GM19099 (cell line): Measurements from ENCODE around the gene ALDH1A3.

Source experiments
- POLR2A ChIP-seq: IDR thresholded peaks from 3 replicates; pipeline ENCODE4 v1.6.1; 2011; ENCODE audit warnings: low read depth; ENCODE audit not compliant: insufficient read length; ENCODE audit errors: extremely low read depth

ALDH1A3 gene

DNA sequence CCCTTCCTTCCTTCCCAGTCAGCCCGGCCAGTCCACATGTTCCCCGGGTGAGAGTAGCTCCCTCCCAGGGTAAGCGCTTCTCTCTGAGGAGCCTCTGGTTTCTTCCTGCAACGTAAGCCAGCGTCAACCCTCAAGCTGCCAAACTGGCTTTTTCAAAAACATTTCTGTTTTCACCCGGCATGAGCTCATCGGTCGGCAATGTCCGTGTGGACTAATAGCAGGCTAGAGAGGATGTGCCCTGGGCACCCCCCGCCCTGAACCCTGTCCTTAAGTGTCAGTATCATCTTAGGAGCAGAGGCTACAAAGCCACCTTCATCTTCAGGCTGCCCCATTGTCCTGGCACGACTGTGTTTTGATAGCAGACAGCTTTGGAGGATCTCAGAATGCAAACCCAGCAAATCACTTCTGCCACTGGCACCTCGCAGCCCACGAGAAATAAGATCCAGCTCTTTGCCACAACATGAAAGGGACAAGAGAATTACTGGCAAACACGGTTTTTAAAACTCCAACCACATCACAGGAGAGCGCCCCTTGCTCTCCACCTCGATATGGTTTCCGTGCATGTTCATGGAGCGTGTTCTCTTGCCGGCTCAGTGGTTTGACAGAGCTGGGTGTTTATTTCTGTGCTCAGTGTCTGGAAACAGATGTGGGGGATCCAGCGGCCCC, 9.9 kb downstream of the ALDH1A3 start:
- TF ChIP-seq POLR2A: no peak

DNA sequence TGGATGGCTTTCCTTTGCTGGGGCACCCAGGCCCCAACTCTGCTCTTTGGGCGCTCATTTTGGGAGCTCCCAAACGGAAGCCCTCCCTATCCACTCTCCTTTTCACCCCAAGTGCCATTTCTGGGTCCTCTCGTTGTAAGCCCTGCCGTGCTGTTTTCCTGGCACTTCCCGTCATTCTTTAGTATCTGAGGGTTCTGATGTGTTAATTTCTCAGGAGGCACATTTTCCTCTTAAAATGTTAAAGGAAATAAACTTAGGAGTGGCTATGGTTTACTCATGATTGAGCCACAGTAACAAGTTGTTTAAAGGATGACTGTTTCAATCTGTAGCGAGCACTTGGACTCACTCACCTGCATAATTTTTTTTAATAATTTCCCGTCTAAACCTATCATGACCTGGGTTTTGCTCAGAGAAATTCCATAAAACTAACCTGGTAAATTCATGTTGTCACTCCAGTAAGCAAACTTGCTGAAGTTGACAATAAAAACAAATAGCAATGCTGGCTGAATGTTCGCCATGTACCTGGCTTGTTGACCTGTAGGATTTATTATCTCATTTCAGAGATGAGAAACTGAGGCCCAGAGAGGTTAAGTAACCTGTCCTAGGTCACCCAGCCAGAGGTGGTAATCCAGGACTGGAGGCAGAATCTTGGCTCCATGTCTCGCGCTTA, 10.6 kb downstream of the ALDH1A3 start:
- no peak for TF ChIP-seq POLR2A

DNA sequence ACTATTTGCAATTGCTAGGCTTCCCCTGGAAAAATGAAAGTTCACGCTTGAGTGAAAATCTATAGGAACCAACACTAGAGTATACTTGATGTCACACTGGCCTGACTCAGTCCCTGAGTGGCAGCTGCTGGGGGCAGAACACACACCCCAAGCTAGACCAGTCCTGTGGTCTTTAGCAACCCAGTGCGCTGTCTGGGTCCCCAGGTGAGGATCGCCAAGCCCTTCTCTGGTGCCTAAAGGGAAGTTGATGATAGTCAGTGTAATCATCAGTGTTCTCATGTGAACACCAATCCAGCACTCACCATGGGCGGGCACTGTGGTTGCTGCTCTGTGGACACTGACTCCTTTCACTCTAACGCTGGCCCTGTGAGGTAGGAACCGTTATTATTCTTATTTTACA, 11.2 kb downstream of the ALDH1A3 start:
- TF ChIP-seq POLR2A: no peak

DNA sequence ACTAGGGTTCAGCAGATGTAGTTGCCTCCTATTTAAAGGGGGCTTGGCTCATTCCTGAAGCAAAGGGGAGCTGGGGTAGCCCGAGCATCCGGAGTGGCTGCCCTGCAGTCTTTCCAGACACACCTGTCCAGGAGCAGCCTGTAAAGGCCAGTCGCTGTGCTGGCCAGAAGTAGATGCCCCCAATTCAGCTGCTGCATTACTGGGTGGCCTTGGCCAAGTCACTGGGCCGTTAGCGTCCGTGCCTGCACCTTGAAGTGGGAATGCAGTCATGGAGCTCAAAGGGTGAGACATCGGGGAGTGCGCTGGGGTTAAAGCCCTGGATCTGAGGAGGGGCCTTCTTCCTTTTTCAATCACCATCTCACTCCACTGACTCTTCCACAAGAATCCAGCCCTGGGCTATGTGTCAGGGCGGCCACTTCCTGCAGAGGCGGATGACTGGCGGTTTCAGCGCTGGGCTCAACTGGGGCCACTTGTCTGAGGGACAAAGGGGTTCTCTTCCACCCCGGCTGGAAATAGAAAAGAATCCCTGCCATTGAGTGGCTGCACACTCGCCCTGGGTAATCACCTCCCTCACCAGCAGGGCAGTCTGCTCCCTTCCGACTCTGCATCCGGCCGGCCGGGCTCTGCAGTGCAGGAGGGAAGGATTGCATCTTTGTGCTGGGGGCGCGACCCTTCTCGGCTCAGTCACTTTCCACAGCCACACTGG, 11.8 kb downstream of the ALDH1A3 start:
- no peak for TF ChIP-seq POLR2A

DNA sequence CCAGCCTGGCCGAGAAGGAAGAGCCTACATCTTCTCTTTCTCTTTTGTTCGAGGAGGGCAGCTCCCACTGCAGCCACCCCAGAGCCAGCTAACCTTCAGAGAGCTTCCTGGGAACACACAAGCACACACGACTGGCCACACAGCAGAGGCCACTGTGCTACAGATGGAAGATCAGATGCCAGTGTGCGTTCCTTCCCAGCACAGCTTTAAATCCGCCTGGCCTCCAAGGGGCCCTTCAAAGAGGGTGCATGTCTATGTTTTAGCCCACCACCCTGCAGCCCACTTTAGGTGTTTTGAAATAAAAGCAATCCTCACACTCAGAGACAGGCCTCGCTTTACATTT, 12.4 kb downstream of the ALDH1A3 start:
- no peak for TF ChIP-seq POLR2A

DNA sequence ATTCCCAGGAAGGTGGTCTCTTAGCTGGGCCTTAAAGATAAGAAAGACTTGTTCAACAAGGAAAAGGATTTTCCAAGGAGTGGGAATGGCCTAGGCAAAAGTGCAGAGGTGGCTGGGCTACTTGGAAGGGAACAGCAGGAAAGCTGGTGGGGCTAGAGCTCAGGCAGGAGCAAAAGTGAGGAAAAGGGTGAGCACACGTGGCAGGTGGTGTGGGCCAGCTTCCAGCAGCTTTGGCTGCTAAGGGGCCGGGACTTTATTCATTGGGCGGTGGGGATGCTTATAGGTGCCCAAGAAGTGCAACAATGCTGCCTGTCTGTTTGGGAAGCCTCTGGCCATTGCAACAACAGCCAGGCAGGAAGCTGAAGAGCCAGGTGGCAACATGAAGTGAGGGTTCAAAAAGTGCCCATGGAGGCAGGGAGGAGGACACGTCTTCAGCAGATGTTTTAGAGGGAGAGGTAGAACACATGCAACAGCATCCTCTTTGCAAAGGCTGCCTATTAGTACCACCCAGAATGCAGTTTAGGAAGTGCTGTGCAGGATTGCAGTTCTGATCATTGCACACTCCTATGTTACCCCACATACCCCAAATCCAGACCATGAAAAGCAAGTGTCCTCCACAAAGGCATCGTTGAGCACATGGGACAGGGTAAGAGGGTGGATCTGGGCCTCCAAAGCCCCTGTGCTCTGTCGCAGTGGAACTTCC, 13.8 kb downstream of the ALDH1A3 start:
- no peak for TF ChIP-seq POLR2A

DNA sequence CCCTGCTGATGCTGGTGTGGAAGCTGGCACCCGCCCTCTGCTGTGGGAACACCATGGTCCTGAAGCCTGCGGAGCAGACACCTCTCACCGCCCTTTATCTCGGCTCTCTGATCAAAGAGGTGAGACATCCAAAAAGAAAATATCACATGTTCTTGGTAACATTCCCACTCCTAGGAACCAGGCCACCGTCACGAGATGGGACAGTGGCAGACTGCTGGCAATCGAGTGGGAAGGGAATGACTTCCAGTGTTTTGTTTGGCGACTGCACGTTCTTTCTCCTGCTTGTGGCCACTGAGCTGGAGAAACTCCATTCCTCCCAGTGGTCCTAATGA, 14.3 kb downstream of the ALDH1A3 start:
- no peak for TF ChIP-seq POLR2A

DNA sequence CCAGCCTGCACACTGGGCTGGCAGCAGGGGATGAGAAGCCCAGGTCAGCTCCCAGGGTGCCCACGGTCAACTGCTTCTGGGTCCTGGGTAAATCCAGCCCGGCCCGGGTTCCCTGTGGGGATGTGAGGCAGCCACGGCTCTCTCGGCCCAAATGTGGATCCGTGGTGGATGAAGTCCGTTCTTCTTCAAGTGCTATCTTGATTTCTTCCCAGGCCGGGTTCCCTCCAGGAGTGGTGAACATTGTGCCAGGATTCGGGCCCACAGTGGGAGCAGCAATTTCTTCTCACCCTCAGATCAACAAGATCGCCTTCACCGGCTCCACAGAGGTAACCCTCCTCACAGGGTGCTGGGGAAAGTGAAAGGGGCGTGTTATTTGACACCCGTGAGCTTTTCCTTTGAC, 16.1 kb downstream of the ALDH1A3 start:
- TF ChIP-seq POLR2A: no peak

DNA sequence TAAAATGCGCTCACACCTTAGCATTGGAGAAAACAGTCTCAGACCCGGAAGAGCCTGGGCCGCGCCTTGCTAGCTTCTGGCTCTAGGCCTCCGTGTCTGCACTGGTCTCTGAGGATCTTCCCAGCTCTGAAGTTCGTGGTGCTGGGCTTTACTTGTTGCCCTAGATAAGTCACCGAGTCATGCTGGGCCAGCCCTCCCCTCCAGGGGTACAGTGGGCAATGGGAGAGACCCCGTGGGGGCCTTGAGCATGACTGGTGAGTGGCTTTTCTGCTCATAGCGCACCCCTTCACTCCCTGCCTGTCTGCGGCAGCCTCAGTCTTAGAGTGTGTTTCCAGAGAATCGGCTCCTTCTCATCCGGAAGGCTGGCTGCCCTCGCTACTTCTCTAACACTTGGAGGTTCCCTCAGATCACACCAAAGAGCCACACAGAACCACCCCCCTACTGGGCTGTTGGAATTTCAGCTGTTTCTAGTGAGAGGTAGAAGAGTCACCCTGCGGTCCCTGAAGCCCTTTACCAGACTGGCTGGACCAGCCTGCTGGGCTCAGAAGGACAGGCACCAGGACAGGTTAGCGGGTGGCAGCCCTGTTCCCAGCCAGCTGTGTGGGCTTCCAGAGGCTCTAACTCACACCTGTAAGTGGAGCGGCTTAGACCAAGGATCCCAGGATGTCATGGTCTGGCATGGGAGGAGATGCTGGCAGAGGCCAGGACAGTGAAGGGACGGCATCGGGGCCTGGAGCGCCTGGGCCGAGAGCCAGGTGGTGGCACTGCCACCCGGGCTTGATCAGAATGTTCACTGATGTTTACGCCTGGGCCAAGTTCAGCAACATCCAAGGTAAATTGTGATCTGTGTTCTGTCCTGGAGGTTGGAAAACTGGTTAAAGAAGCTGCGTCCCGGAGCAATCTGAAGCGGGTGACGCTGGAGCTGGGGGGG, 17.9 kb downstream of the ALDH1A3 start:
- TF ChIP-seq POLR2A: no peak

DNA sequence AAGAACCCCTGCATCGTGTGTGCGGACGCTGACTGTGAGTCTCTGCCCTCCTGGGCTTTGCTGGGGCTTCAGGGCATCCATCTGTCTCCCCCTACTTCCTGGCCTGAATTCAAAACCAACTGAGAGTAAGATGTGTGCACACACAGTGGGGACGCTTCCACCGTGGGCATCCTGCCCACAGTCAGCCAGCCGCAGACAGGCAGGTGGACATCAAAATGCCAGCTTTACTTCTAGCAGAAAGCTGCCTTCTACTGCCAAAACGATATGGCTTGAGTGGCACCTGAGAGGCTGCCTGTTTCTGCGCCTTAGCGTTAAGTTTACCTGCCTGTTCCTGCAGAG, 18.5 kb downstream of the ALDH1A3 start:
- TF ChIP-seq POLR2A: no peak

DNA sequence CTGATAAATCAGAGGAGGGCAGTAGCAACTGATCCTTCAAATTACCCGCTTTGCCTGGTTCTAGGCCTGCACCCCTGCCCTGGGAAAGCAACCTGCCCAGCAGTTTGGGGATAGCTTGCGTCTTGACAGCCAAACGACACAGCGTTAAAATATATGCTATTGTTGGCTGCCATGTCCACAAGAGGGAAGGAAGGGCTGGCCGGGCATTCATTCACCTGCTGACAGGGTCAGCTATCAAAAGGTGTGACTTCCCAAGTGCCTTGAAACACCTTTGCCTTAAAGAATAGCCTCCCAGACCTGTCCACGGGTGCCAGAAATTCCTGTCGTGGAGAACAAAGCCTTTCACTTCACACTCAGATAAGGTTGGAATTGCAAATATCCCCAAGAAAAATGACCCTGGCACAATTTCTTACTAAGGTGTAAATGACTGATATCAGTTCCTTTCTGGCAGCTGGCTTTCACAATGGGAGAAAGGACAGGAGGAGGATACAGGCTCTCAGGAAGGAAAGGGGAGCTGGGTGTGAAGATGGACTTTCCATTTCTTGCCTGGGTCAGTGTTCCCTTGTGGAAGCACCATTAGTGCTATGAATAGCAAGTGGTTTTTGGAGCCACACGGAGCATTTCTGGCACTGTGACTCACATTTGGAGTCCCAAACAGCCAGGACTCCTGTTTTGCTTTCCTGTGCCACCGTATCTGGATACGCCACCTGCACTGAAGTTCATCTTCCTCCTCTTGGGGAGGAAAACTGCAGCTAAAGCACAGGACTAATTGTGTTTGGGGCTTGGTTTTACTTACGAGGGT, 19.2 kb downstream of the ALDH1A3 start:
- TF ChIP-seq POLR2A: no peak

DNA sequence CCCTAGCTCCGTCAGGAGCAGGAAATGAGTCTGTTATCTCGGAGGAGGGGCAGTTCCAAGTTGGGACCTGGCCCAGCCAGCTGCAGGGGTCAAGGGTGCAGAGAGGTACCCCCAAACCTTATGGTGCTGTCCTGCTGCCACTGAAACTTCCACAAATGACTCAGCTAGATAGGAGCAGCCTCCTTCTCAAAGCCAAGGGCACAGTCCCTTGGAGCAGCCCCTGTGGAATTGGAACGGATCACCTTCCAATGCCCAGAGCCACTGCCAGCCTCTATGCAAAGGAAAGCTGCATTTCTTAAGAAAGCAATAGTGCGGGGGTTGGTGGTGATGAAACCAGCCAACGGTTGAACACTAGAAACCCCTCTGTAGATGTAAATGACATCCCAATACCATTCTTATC, 20.0 kb downstream of the ALDH1A3 start:
- no peak for TF ChIP-seq POLR2A

DNA sequence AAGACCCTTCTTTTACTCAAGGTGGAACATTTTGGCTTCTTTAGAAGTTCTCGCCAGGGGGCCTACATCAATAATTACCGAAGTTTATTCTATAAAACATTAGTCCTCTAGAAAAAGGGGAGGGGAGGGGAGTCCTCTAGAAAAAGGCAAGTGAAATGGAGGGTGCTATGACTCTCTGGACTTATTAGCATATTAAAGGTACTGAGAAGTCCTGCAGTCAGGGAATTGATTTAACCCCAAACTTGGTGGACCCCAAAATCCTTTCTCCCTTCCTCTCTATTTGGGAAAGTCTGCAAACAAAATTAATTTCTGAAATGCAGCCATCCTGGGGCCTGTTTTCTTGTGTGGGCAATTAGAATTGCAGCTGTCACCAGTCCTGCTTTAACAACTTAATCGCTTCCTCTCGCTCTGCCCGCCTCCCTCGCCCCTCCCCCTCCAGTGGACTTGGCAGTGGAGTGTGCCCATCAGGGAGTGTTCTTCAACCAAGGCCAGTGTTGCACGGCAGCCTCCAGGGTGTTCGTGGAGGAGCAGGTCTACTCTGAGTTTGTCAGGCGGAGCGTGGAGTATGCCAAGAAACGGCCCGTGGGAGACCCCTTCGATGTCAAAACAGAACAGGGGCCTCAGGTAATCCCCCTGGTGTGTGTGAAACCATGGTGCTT, 20.6 kb downstream of the ALDH1A3 start:
- no peak for TF ChIP-seq POLR2A

DNA sequence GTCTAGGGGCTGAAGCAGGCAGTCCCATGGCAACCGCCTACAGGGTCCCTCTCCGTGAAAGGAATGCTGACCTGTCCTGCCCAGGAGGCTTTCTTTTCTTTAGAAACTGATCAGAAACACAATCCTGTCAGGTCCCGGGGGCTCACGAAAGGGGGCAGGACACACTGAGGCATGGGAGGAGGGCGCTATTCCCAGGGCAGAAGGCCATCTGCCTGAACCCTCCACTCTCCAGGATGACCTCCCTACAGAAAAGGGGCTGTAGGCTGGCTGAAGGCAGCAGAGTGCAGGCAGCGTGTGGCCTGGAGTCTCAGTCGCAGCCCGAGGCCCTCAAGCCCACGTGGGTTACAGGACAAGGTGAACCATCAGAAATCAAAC, 21.2 kb downstream of the ALDH1A3 start:
- no peak for TF ChIP-seq POLR2A

DNA sequence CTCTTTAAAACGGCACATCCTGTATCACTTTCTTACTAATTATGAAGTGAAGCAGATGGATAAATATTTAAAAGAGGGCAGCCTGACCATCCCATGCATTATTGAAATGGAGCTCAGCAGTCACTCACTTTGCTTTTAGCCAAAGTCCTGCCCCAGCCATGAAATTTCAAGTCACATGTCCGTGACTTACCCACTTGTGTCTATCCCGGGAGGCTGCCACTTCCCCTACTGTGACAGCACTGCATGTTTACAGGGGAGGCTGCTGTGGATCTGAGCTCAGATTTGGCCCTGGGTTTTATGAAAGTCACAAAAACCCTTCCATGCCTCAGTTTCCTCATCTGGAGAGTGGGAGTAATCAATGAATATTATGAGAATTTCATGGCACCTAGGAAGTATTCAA, 21.7 kb downstream of the ALDH1A3 start:
- TF ChIP-seq POLR2A: no peak
